Suprapubic skin (tissue), 4 donors: ENCODE data around the gene LETM1. TPM values are rescaled to one million over a fixed set of nuclear protein-coding genes. Genes with fewer than 3 reads are reported as not detected.

Experiments
- total RNA-seq, 4 donors: library from RNA; depleted of rRNA; stranded (reverse); fragments of >200 nt; gene quantifications; one replicate each; pipeline ENCODE4 v1.1.0, GENCODE V29; 2016

LETM1 gene
- total RNA-seq, 4 donors from 2014 or later = 64.0 to 73.5 (median 65.2) TPM

Other genes with a start within 250 kb of the LETM1 start
- 1 to 10 TPM; 2.2 to 8.0 (median 4.9) TPM for gene FAM53A, start 171.8 kb downstream of the LETM1 start, total RNA-seq
- 10 to 100 TPM; 36.9 to 59.1 (median 40.8) TPM for gene SLBP, start 143.8 kb downstream of the LETM1 start, total RNA-seq
- 10 to 100 TPM; 50.4 to 77.2 (median 57.6) TPM for gene TMEM129, start 134.8 kb downstream of the LETM1 start, total RNA-seq
- gene TACC3, start 134.6 kb downstream of the LETM1 start, total RNA-seq = 10 to 100 TPM in 2 of 4 donors, 1 to 10 TPM in 2; 7.2 to 11.7 (median 8.8) TPM
- gene FGFR3, start 62.9 kb downstream of the LETM1 start, total RNA-seq = 100 to 1,000 TPM; 511 to 829 (median 662) TPM
- gene NSD2, start 15.2 kb upstream of the LETM1 start, total RNA-seq = 10 to 100 TPM; 25.3 to 46.7 (median 27.4) TPM
- gene NELFA, start 152.8 kb upstream of the LETM1 start, total RNA-seq = 10 to 100 TPM; 23.2 to 41.5 (median 35.5) TPM
- 1 to 10 TPM; 1.0 to 2.8 (median 1.6) TPM for gene NAT8L, start 203.2 kb upstream of the LETM1 start, total RNA-seq